WTC11 (cell line): ENCODE data around the gene SPEM1. TPM values are rescaled to one million over a fixed set of nuclear protein-coding genes. Genes with fewer than 3 reads are reported as not detected.

Source experiments
- ATAC-seq: fragments of 200-7000 bp; cut with Tn5 transposase; 2 replicates; pipeline ENCODE4 v1.10.0; 2021; ENCODE audit warnings: mild to moderate bottlenecking, moderate library complexity
- CTCF ChIA-PET: fragments of 300-600 bp; sonication (Branson Sonifier 250); formaldehyde crosslinking; loops from one replicate; lab custom pipeline; 2021; ENCODE audit warnings: antibody characterized with exemption; lab: Charles Lee
- POLR2A ChIA-PET: fragments of 350-600 bp; sonication (Branson Sonifier 250); formaldehyde crosslinking; loops from one replicate; lab custom pipeline; 2021; ENCODE audit warnings: antibody characterized with exemption; lab: Charles Lee
- DNase-seq: peaks from one replicate; pipeline ENCODE4 v3.0.0; 2021; ENCODE audit warnings: low spot score
- H3K27ac Mint-ChIP-seq: 2 replicates; pipeline ENCODE4 v1.8.0; 2021; ENCODE audit warnings: mixed read lengths
- H3K27me3 Mint-ChIP-seq: 2 replicates; pipeline ENCODE4 v1.8.0; 2021; ENCODE audit warnings: low read depth, mild to moderate bottlenecking, moderate library complexity, mixed read lengths
- H3K36me3 Mint-ChIP-seq: 2 replicates; pipeline ENCODE4 v1.8.0; 2021; ENCODE audit warnings: mixed read lengths
- H3K4me1 Mint-ChIP-seq: 2 replicates; pipeline ENCODE4 v1.8.0; 2022; ENCODE audit warnings: mixed read lengths
- H3K4me3 Mint-ChIP-seq: 2 replicates; pipeline ENCODE4 v1.8.0; 2021; ENCODE audit warnings: mild to moderate bottlenecking, moderate library complexity, mixed read lengths
- H3K9me3 Mint-ChIP-seq: 2 replicates; pipeline ENCODE4 v1.8.0; 2021; ENCODE audit warnings: mixed read lengths
- ATF1 ChIP-seq: sonication (generic); formaldehyde crosslinking; IDR thresholded peaks from 2 replicates; pipeline ENCODE4 v1.8.1; 2023; ENCODE audit warnings: mild to moderate bottlenecking, moderate library complexity, missing genetic modification reagents
- CTCF ChIP-seq: fragments of 200-600 bp; IDR thresholded peaks from 2 replicates; pipeline ENCODE4 v1.8.0; 2022; ENCODE audit warnings: antibody characterized with exemption
- EMX1 ChIP-seq: fragments of 250-450 bp; sonication (Bioruptor Pico); IDR thresholded peaks from 2 replicates; pipeline ENCODE4 v1.8.0; 2021; ENCODE audit warnings: mild to moderate bottlenecking
- ETV6 ChIP-seq: sonication (generic); formaldehyde crosslinking; IDR thresholded peaks from 2 replicates; pipeline ENCODE4 v1.8.1; 2022; ENCODE audit warnings: mild to moderate bottlenecking, missing genetic modification reagents
- MXD4 ChIP-seq: fragments of 250-450 bp; sonication (Bioruptor Pico); IDR thresholded peaks from 2 replicates; pipeline ENCODE4 v1.8.0; 2021; ENCODE audit warnings: mild to moderate bottlenecking, moderate library complexity, borderline replicate concordance
- MYBL2 ChIP-seq: sonication (generic); formaldehyde crosslinking; IDR thresholded peaks from 2 replicates; pipeline ENCODE4 v1.8.1; 2023; ENCODE audit warnings: mild to moderate bottlenecking, moderate library complexity, missing genetic modification reagents
- NFE2L1 ChIP-seq: sonication (generic); formaldehyde crosslinking; IDR thresholded peaks from 2 replicates; pipeline ENCODE4 v1.8.1; 2023; ENCODE audit warnings: missing genetic modification reagents
- PRRX2 ChIP-seq: fragments of 250-450 bp; sonication (Bioruptor Pico); IDR thresholded peaks from 2 replicates; pipeline ENCODE4 v1.8.0; 2021; ENCODE audit warnings: mild to moderate bottlenecking
- RORB ChIP-seq: fragments of 250-450 bp; sonication (Bioruptor Pico); IDR thresholded peaks from 2 replicates; pipeline ENCODE4 v1.9.0; 2021; ENCODE audit warnings: mild to moderate bottlenecking
- TCF7 ChIP-seq: sonication (generic); formaldehyde crosslinking; IDR thresholded peaks from 2 replicates; pipeline ENCODE4 v1.8.0; 2022; ENCODE audit warnings: mild to moderate bottlenecking, low read depth, missing genetic modification reagents, moderate library complexity
- TP53 ChIP-seq: sonication (generic); formaldehyde crosslinking; IDR thresholded peaks from 2 replicates; pipeline ENCODE4 v1.8.1; 2023; ENCODE audit warnings: mild to moderate bottlenecking, missing genetic modification reagents
- USF1 ChIP-seq: sonication (generic); formaldehyde crosslinking; IDR thresholded peaks from 2 replicates; pipeline ENCODE4 v1.8.0; 2022; ENCODE audit warnings: mild to moderate bottlenecking, missing genetic modification reagents
- ZBTB21 ChIP-seq: sonication (generic); formaldehyde crosslinking; IDR thresholded peaks from 2 replicates; pipeline ENCODE4 v1.8.1; 2023; ENCODE audit warnings: mild to moderate bottlenecking, missing genetic modification reagents, borderline replicate concordance
- ZNF121 ChIP-seq: sonication (generic); formaldehyde crosslinking; IDR thresholded peaks from 2 replicates; pipeline ENCODE4 v1.8.0; 2023; ENCODE audit warnings: missing genetic modification reagents
- ZNF317 ChIP-seq: sonication (generic); formaldehyde crosslinking; IDR thresholded peaks from 2 replicates; pipeline ENCODE4 v1.8.1; 2023; ENCODE audit warnings: low read depth, mild to moderate bottlenecking, moderate library complexity, missing genetic modification reagents, borderline replicate concordance
- ZNF416 ChIP-seq: fragments of 250-450 bp; sonication (Bioruptor Pico); IDR thresholded peaks from 2 replicates; pipeline ENCODE4 v1.9.0; 2021; ENCODE audit warnings: mild to moderate bottlenecking, inconsistent platforms
- total RNA-seq: library from RNA; stranded (reverse); gene quantifications from 3 replicates; pipeline ENCODE4 v1.2.3, GENCODE V29; 2021
- TF ChIP-seq, protein P1 (sequence below): sonication (generic); formaldehyde crosslinking; conservative IDR thresholded peaks from 2 replicates; pipeline ENCODE4 v1.8.1; 2022; ENCODE audit warnings: mild to moderate bottlenecking, missing genetic modification reagents
- TF ChIP-seq, protein P2 (sequence below): fragments of 250-450 bp; sonication (Bioruptor Pico); IDR thresholded peaks from 2 replicates; pipeline ENCODE4 v1.9.0; 2021; ENCODE audit warnings: mild to moderate bottlenecking
- TF ChIP-seq, protein P3 (sequence below): sonication (generic); formaldehyde crosslinking; IDR thresholded peaks from 2 replicates; pipeline ENCODE4 v1.8.1; 2023; ENCODE audit warnings: mild to moderate bottlenecking, missing genetic modification reagents, moderate library complexity
- TF ChIP-seq, protein P4 (sequence below): fragments of 250-450 bp; sonication (Bioruptor Pico); conservative IDR thresholded peaks from 2 replicates; pipeline ENCODE4 v1.9.0; 2021; ENCODE audit warnings: mild to moderate bottlenecking

SPEM1 gene
- total RNA-seq, 1 experiment from 2014 or later = 0.35 TPM

- CTCF ChIA-PET = interaction anchor here (1.1 kb wide), 1 partner anchor 98 kb away, joined by 4 read pairs; no protein-coding TSS in a partner anchor
Observed at GRCh38 chr17:7462474-7463371, 42.6 kb downstream of the SPEM1 start.

GRCh38 chr17:7463372-7463846 lies 43.3 kb downstream of the SPEM1 start:
- H3K4me1 Mint-ChIP-seq = peaks cover 17% of the 10 kb centered on the region
- H3K27me3 Mint-ChIP-seq = peaks cover 9% of the 10 kb centered on the region
- TF ChIP-seq ZNF416 (CRISPR knock-in tag) = no peak
- TF ChIP-seq ETV6 (CRISPR knock-in tag) = no peak
- TF ChIP-seq TCF7 = no peak
- no peaks in the 10 kb centered on the region for H3K9me3 Mint-ChIP-seq
- DNase-seq (no peak), ATAC-seq (no peak)
- H3K27ac Mint-ChIP-seq = no peak overlapping the region
- H3K4me3 Mint-ChIP-seq = no peak overlapping the region
- ChIA-PET POLR2A (interaction anchor here (0.5 kb wide), 1 partner anchor 84 kb away, joined by 4 read pairs; no protein-coding TSS in a partner anchor), CTCF (interaction anchor here (0.6 kb wide), 1 partner anchor 93 kb away, joined by 3 read pairs; no protein-coding TSS in a partner anchor)
- no peaks in the 10 kb centered on the region for H3K36me3 Mint-ChIP-seq

More at GRCh38 chr17:7462474-7463371, 42.6 kb downstream of the SPEM1 start:
- POLR2A ChIA-PET = interaction anchor here (0.7 to 1.7 kb wide), 2 partner anchors 15 to 17 kb away, joined by 3 to 5 read pairs; partner anchors contain the start of gene ZBTB4
- no peaks in the 10 kb centered on the region for H3K36me3 Mint-ChIP-seq
- no peak overlapping the region for H3K4me3 Mint-ChIP-seq
- no peaks in the 10 kb centered on the region for H3K9me3 Mint-ChIP-seq
- H3K27ac Mint-ChIP-seq = peak overlapping the region; percentile 41; the same call in 1 of the 2 replicates
- H3K4me1 Mint-ChIP-seq = peaks cover 17% of the 10 kb centered on the region
- ATAC-seq (no peak), DNase-seq (no peak)
- TF ChIP-seq NFE2L1 (CRISPR knock-in tag) (no peak), TP53 (CRISPR knock-in tag) (no peak)
- peaks cover 9% of the 10 kb centered on the region for H3K27me3 Mint-ChIP-seq

- Mint-ChIP-seq H3K4me1 (peaks cover 17% of the 10 kb centered on the region), H3K9me3 (no peaks in the 10 kb centered on the region), H3K4me3 (no peak overlapping the region), H3K27me3 (peaks cover 4% of the 10 kb centered on the region), H3K27ac (no peak overlapping the region)
- ATAC-seq = no peak
- POLR2A ChIA-PET = interaction anchor here (0.5 kb wide), 1 partner anchor 83 kb away, joined by 4 read pairs; no protein-coding TSS in a partner anchor
- CTCF ChIA-PET = interaction anchor here (0.6 kb wide), 1 partner anchor 93 kb away, joined by 3 read pairs; no protein-coding TSS in a partner anchor
- TF ChIP-seq, protein P1, sequence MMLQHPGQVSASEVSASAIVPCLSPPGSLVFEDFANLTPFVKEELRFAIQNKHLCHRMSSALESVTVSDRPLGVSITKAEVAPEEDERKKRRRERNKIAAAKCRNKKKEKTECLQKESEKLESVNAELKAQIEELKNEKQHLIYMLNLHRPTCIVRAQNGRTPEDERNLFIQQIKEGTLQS (CRISPR knock-in tag) = no peak
- TF ChIP-seq ZBTB21 (CRISPR knock-in tag) = no peak
- no peak for TF ChIP-seq ZNF317 (CRISPR knock-in tag)
- no peak for TF ChIP-seq USF1 (CRISPR knock-in tag)
- no peak for TF ChIP-seq ZNF121 (CRISPR knock-in tag)
- TF ChIP-seq, protein P2, sequence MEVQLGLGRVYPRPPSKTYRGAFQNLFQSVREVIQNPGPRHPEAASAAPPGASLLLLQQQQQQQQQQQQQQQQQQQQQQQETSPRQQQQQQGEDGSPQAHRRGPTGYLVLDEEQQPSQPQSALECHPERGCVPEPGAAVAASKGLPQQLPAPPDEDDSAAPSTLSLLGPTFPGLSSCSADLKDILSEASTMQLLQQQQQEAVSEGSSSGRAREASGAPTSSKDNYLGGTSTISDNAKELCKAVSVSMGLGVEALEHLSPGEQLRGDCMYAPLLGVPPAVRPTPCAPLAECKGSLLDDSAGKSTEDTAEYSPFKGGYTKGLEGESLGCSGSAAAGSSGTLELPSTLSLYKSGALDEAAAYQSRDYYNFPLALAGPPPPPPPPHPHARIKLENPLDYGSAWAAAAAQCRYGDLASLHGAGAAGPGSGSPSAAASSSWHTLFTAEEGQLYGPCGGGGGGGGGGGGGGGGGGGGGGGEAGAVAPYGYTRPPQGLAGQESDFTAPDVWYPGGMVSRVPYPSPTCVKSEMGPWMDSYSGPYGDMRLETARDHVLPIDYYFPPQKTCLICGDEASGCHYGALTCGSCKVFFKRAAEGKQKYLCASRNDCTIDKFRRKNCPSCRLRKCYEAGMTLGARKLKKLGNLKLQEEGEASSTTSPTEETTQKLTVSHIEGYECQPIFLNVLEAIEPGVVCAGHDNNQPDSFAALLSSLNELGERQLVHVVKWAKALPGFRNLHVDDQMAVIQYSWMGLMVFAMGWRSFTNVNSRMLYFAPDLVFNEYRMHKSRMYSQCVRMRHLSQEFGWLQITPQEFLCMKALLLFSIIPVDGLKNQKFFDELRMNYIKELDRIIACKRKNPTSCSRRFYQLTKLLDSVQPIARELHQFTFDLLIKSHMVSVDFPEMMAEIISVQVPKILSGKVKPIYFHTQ (CRISPR knock-in tag) = no peak
- TF ChIP-seq ATF1 (CRISPR knock-in tag) = no peak
- no peak for TF ChIP-seq ETV6 (CRISPR knock-in tag)
- TF ChIP-seq, protein P3, sequence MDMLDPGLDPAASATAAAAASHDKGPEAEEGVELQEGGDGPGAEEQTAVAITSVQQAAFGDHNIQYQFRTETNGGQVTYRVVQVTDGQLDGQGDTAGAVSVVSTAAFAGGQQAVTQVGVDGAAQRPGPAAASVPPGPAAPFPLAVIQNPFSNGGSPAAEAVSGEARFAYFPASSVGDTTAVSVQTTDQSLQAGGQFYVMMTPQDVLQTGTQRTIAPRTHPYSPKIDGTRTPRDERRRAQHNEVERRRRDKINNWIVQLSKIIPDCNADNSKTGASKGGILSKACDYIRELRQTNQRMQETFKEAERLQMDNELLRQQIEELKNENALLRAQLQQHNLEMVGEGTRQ (CRISPR knock-in tag) = no peak
- no peak for TF ChIP-seq PRRX2 (CRISPR knock-in tag)
- no peak for TF ChIP-seq MXD4 (CRISPR knock-in tag)
- no peak for TF ChIP-seq EMX1 (CRISPR knock-in tag)
- TF ChIP-seq TP53 (CRISPR knock-in tag) = no peak
- no peak for TF ChIP-seq MYBL2 (CRISPR knock-in tag)
- TF ChIP-seq, protein P4, sequence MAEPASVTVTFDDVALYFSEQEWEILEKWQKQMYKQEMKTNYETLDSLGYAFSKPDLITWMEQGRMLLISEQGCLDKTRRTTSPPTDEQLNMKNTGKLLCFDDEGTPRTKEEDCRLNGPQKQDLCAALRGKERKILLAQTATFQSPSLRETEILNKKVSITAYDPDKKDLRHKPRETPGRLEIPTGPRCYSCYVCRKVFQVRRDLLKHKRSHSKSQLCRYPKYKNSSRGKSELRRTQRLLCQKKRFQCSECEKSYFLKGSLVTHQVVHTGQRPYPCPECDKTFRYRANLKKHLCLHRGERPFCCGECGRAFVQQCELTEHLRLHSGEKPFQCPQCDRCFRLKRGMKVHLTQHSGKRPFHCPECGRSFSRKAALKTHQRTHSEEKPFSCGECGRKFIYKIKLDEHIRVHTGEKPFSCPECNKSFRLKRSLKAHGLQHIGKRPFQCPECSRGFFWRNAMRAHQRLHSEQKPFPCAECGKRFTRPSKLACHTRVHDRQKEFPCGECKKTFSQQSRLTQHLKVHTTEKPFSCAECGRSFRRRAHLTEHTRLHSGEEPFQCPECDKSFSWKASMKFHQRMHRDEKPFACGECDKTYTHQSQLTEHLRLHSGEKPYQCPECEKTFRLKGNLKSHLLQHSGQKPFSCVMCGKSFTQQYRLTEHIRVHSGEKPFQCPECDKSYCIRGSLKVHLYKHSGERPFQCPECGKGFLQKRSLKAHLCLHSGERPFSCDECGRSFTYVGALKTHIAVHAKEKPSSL (CRISPR knock-in tag) = no peak
- no peak for TF ChIP-seq CTCF
- TF ChIP-seq RORB (CRISPR knock-in tag) = no peak
- TF ChIP-seq, all 79 proteins: peak for 0
- no peaks in the 10 kb centered on the region for H3K36me3 Mint-ChIP-seq
- DNase-seq = no peak
Observed at GRCh38 chr17:7464081-7464480, 44.0 kb downstream of the SPEM1 start.
